NCI-H524 (cell line): ENCODE data around the gene RARB.
A peak's percentile ranks its signal among the peaks of the same experiment; 100 is the strongest.

Source experiments
- DNase-seq, 2 experiments: peaks; one replicate each; lab custom pipeline; 2025; lab: John Stamatoyannopoulos, UW

The RARB gene

GRCh38 chr3:25423780-25424588, 4.1 kb upstream of the RARB start:
- DNase-seq: no peak

GRCh38 chr3:25424614-25425013, 3.4 kb upstream of the RARB start:
- no peak for DNase-seq

GRCh38 chr3:25426408-25426807, 1.7 kb upstream of the RARB start:
- DNase-seq: no peak

- no peak for DNase-seq
Measured at GRCh38 chr3:25427155-25427554, 908 bp upstream of the RARB start.

GRCh38 chr3:25427563-25427941, 511 bp upstream of the RARB start:
- DNase-seq: peak in 1 of 2 experiments; percentile 13

- DNase-seq: no peak
Measured at GRCh38 chr3:25428789-25429335, 799 bp downstream of the RARB start.

GRCh38 chr3:25429361-25430286, 1.6 kb downstream of the RARB start:
- no peak for DNase-seq

GRCh38 chr3:25430287-25430934, 2.3 kb downstream of the RARB start:
- DNase-seq: no peak

- peak in 1 of 2 experiments; percentile 29 for DNase-seq
Measured at GRCh38 chr3:25430935-25431770, 3.1 kb downstream of the RARB start.

GRCh38 chr3:25432176-25432720, 4.2 kb downstream of the RARB start:
- no peak for DNase-seq

GRCh38 chr3:25433106-25433505, 5.0 kb downstream of the RARB start:
- no peak for DNase-seq

GRCh38 chr3:25433868-25434267, 5.8 kb downstream of the RARB start:
- no peak for DNase-seq

GRCh38 chr3:25437953-25438352, 9.9 kb downstream of the RARB start:
- DNase-seq: no peak

GRCh38 chr3:25438791-25439555, 10.9 kb downstream of the RARB start:
- DNase-seq: no peak

GRCh38 chr3:25441234-25441856, 13.3 kb downstream of the RARB start:
- peak in 1 of 2 experiments; percentile 3 for DNase-seq

GRCh38 chr3:25442486-25442885, 14.4 kb downstream of the RARB start:
- no peak for DNase-seq

GRCh38 chr3:25444273-25444672, 16.2 kb downstream of the RARB start:
- no peak for DNase-seq

- no peak for DNase-seq
Measured at GRCh38 chr3:25445731-25446130, 17.7 kb downstream of the RARB start.

- no peak for DNase-seq
Measured at GRCh38 chr3:25447285-25447684, 19.2 kb downstream of the RARB start.

- no peak for DNase-seq
Measured at GRCh38 chr3:25447925-25448324, 19.9 kb downstream of the RARB start.
